ENCODE results near the gene RPRD1A. TPM values are rescaled to one million over a fixed set of nuclear protein-coding genes. Genes with fewer than 3 reads are reported as not detected.
"Not testable (repeated sequence)": the region's sequence is repeated elsewhere in the genome, so short reads cannot be mapped to it uniquely, and the experiment has no call there.

Gene RPRD1A
- total and polyA plus RNA-seq, 4 donors: 11.8 to 29.5 (median 16.6) TPM

DNA sequence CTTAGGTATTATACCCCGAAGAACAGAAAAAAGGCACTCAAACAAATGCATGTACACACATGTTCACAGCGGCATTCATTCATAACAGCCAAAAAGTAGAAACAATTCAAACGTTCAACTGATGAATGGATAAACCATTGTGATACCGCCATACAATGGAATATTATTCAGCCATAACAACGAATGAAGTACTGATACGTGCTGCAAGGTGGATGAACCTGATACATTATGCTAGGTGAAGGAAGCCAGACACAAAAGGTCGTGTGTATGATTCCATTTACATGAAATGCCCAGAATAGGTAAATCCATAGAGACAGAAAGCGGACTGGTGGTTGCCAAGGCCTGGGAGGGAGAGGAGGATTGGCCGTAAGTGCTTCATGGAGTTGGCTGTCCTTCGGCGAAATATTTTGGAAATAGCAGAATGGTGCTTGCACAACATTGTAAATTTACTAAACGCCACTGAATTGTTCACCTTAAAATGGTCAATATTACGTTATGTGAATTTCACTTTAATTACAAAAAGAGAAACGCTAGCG lies 95.6 kb downstream of the RPRD1A start:
- H3K27ac ChIP-seq (ENCODE audit: low read depth in 1 of 2, low read length in 2 of 2): peak overlapping the region; percentile 86 to 88
- TF ChIP-seq SP1 (IDR thresholded peaks at IDR 0.05) (no peak), HNF4G (IDR thresholded peaks at IDR 0.05) (no peak), JUND (IDR thresholded peaks at IDR 0.05) (peak in 1 of 2 donors; percentile 3)
- 33% methylated on average over 15 of the region's 15 CpGs for WGBS
- peak overlapping the region; percentile 57 to 79 for H3K9ac ChIP-seq (ENCODE audit: low read depth in 1 of 2, low read length in 2 of 2)
- H3K36me3 ChIP-seq (ENCODE audit: control insufficient read depth in 4 of 4, insufficient read depth in 3 of 4, low read depth in 1 of 4, low read length in 3 of 4): peaks cover 0 to 17% (median 9%) of the 10 kb centered on the region in 4 donors
- H3K9me3 ChIP-seq (ENCODE audit: control insufficient read depth in 4 of 4, low read length in 3 of 4): no peaks in the 10 kb centered on the region
- peaks cover 5 to 23% (median 11%) of the 10 kb centered on the region in 4 donors for H3K4me1 ChIP-seq (ENCODE audit: control insufficient read depth in 4 of 4, insufficient read depth in 4 of 4, low read length in 3 of 4)
- H3K4me3 ChIP-seq (ENCODE audit: low read depth in 1 of 3, low read length in 3 of 3): peak overlapping the region; percentile 73 to 82 (median 82)
- DNase-seq (ENCODE audit: low spot score): no peak
- no peaks in the 10 kb centered on the region for H3K27me3 ChIP-seq (ENCODE audit: control insufficient read depth in 4 of 4, insufficient read depth in 4 of 4, low read length in 3 of 4)

DNA sequence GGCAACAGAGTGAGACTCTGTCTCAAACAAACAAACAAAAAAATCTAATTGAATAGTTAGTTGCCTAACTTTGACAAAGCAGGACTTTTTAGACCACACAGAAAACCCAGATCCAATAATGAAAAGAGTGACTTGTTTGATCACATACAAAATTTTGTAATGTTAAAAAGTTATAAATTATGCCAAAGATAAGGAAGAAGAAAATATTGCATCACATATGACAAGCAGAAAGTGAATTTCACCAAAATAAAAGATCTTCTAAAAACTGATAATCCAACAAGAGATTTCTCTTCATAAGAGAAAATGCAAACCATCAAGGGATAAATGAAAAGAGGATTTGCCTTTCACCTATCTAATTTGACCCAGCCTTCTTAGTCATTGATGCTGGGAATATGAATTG lies 97.7 kb downstream of the RPRD1A start:
- no peak for TF ChIP-seq FOXA1 (IDR thresholded peaks at IDR 0.05)
- no peak for TF ChIP-seq TAF1 (conservative IDR thresholded peaks at IDR 0.05)
- TF ChIP-seq NR2F2 (IDR thresholded peaks at IDR 0.05): no peak
- peaks cover 0 to 5% (median 0%) of the 10 kb centered on the region in 4 donors for H3K36me3 ChIP-seq (ENCODE audit: control insufficient read depth in 4 of 4, insufficient read depth in 3 of 4, low read depth in 1 of 4, low read length in 3 of 4)
- DNase-seq (ENCODE audit: low spot score): no peak
- H3K27ac ChIP-seq (ENCODE audit: low read depth in 1 of 2, low read length in 2 of 2): no peak overlapping the region
- H3K4me3 ChIP-seq (ENCODE audit: low read depth in 1 of 3, low read length in 3 of 3): no peak overlapping the region
- H3K4me1 ChIP-seq (ENCODE audit: control insufficient read depth in 4 of 4, insufficient read depth in 4 of 4, low read length in 3 of 4): peaks cover 5 to 23% (median 11%) of the 10 kb centered on the region in 4 donors
- no peaks in the 10 kb centered on the region for H3K27me3 ChIP-seq (ENCODE audit: control insufficient read depth in 4 of 4, insufficient read depth in 4 of 4, low read length in 3 of 4)
- no peaks in the 10 kb centered on the region for H3K9me3 ChIP-seq (ENCODE audit: control insufficient read depth in 4 of 4, low read length in 3 of 4)
- no peak overlapping the region for H3K9ac ChIP-seq (ENCODE audit: low read depth in 1 of 2, low read length in 2 of 2)

DNA sequence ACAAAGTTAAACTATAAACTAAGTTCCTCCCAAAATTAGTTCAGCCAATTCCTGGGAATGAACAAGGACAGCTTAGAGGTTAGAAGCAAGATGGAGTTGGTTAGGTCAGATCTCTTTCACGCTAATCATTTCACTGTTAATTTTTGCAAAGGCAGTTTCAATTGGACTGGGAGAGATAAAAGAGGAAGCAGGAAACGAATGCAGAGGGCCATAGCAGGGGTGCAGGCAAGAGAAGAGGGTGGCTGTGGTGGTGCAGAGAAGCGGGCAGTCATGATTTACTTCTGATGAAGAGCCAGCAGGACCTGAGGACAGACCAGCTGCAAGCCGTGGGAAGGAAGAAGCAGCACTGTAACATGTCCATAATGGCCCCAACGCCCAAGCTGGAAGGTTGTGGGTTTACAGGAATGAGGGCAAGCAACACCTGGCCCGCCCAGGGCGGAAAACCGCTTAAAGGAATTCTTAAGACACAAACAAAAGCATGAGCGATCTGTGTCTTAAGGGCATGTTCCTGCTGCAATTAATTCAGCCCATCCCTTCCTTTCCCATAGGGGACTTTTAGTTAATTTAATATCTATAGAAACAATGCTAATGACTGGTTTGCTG lies 99.0 kb downstream of the RPRD1A start:
- Histone ChIP-seq H3K9ac (ENCODE audit: low read depth in 1 of 2, low read length in 2 of 2) (no peak overlapping the region), H3K27me3 (ENCODE audit: control insufficient read depth in 4 of 4, insufficient read depth in 4 of 4, low read length in 3 of 4) (no peaks in the 10 kb centered on the region), H3K27ac (ENCODE audit: low read depth in 1 of 2, low read length in 2 of 2) (no peak overlapping the region), H3K9me3 (ENCODE audit: control insufficient read depth in 4 of 4, low read length in 3 of 4) (no peaks in the 10 kb centered on the region), H3K36me3 (ENCODE audit: control insufficient read depth in 4 of 4, insufficient read depth in 3 of 4, low read depth in 1 of 4, low read length in 3 of 4) (no peaks in the 10 kb centered on the region), H3K4me1 (ENCODE audit: control insufficient read depth in 4 of 4, insufficient read depth in 4 of 4, low read length in 3 of 4) (peaks cover under 1 to 14% (median 3%) of the 10 kb centered on the region in 4 donors), H3K4me3 (ENCODE audit: low read depth in 1 of 3, low read length in 3 of 3) (no peak overlapping the region)
- no peak for DNase-seq (ENCODE audit: low spot score)
- TF ChIP-seq, protein P1, sequence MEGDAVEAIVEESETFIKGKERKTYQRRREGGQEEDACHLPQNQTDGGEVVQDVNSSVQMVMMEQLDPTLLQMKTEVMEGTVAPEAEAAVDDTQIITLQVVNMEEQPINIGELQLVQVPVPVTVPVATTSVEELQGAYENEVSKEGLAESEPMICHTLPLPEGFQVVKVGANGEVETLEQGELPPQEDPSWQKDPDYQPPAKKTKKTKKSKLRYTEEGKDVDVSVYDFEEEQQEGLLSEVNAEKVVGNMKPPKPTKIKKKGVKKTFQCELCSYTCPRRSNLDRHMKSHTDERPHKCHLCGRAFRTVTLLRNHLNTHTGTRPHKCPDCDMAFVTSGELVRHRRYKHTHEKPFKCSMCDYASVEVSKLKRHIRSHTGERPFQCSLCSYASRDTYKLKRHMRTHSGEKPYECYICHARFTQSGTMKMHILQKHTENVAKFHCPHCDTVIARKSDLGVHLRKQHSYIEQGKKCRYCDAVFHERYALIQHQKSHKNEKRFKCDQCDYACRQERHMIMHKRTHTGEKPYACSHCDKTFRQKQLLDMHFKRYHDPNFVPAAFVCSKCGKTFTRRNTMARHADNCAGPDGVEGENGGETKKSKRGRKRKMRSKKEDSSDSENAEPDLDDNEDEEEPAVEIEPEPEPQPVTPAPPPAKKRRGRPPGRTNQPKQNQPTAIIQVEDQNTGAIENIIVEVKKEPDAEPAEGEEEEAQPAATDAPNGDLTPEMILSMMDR (IDR thresholded peaks at IDR 0.05; ENCODE audit: low read depth, low read length, missing input control): no peak
- TF ChIP-seq GABPA (IDR thresholded peaks at IDR 0.05 in 1 of 2, conservative IDR thresholded peaks at IDR 0.05 in 1 of 2): no peak
- TF ChIP-seq EGR1 (IDR thresholded peaks at IDR 0.05; ENCODE audit: low read depth in 2 of 2): no peak
- no peak for TF ChIP-seq FOXA1 (IDR thresholded peaks at IDR 0.05)
- TF ChIP-seq, protein P2, sequence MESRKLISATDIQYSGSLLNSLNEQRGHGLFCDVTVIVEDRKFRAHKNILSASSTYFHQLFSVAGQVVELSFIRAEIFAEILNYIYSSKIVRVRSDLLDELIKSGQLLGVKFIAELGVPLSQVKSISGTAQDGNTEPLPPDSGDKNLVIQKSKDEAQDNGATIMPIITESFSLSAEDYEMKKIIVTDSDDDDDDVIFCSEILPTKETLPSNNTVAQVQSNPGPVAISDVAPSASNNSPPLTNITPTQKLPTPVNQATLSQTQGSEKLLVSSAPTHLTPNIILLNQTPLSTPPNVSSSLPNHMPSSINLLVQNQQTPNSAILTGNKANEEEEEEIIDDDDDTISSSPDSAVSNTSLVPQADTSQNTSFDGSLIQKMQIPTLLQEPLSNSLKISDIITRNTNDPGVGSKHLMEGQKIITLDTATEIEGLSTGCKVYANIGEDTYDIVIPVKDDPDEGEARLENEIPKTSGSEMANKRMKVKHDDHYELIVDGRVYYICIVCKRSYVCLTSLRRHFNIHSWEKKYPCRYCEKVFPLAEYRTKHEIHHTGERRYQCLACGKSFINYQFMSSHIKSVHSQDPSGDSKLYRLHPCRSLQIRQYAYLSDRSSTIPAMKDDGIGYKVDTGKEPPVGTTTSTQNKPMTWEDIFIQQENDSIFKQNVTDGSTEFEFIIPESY (IDR thresholded peaks at IDR 0.05): no peak
- no peak for TF ChIP-seq TAF1 (conservative IDR thresholded peaks at IDR 0.05)
- TF ChIP-seq HNF4G (IDR thresholded peaks at IDR 0.05): no peak
- no peak for TF ChIP-seq NR2F2 (IDR thresholded peaks at IDR 0.05)
- TF ChIP-seq, protein P3, sequence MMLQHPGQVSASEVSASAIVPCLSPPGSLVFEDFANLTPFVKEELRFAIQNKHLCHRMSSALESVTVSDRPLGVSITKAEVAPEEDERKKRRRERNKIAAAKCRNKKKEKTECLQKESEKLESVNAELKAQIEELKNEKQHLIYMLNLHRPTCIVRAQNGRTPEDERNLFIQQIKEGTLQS (IDR thresholded peaks at IDR 0.05): no peak
- no peak for TF ChIP-seq RXRA (IDR thresholded peaks at IDR 0.05)
- no peak for TF ChIP-seq RAD21 (IDR thresholded peaks at IDR 0.05)
- TF ChIP-seq, protein P4, sequence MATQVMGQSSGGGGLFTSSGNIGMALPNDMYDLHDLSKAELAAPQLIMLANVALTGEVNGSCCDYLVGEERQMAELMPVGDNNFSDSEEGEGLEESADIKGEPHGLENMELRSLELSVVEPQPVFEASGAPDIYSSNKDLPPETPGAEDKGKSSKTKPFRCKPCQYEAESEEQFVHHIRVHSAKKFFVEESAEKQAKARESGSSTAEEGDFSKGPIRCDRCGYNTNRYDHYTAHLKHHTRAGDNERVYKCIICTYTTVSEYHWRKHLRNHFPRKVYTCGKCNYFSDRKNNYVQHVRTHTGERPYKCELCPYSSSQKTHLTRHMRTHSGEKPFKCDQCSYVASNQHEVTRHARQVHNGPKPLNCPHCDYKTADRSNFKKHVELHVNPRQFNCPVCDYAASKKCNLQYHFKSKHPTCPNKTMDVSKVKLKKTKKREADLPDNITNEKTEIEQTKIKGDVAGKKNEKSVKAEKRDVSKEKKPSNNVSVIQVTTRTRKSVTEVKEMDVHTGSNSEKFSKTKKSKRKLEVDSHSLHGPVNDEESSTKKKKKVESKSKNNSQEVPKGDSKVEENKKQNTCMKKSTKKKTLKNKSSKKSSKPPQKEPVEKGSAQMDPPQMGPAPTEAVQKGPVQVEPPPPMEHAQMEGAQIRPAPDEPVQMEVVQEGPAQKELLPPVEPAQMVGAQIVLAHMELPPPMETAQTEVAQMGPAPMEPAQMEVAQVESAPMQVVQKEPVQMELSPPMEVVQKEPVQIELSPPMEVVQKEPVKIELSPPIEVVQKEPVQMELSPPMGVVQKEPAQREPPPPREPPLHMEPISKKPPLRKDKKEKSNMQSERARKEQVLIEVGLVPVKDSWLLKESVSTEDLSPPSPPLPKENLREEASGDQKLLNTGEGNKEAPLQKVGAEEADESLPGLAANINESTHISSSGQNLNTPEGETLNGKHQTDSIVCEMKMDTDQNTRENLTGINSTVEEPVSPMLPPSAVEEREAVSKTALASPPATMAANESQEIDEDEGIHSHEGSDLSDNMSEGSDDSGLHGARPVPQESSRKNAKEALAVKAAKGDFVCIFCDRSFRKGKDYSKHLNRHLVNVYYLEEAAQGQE (IDR thresholded peaks at IDR 0.05): no peak
- 84% methylated on average over 9 of the region's 9 CpGs for WGBS

DNA sequence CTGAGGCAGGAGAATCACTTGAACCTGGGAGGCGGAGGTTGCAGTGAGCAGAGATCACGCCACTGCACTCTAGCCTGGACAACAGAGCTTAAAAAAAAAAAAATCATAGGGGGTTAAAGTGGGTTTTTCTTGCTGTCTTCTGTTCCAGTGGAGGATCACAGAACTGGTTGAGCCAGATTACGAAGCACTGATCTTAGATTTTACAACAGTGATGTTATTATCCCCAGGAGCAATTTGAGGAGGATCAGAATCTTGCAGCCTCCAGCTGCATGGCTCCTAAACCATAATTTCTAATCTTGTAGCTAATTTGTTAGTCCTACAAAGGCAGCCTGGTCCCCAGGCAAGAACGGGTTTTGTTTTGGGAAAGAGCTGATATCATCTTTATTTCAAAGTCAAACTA lies 99.5 kb downstream of the RPRD1A start:
- not testable (repeated sequence) for H3K4me1 ChIP-seq (ENCODE audit: control insufficient read depth in 4 of 4, insufficient read depth in 4 of 4, low read length in 3 of 4); H3K27ac ChIP-seq (ENCODE audit: low read depth in 1 of 2, low read length in 2 of 2); H3K9ac ChIP-seq (ENCODE audit: low read depth in 1 of 2, low read length in 2 of 2); H3K36me3 ChIP-seq (ENCODE audit: control insufficient read depth in 4 of 4, insufficient read depth in 3 of 4, low read depth in 1 of 4, low read length in 3 of 4); DNase-seq (ENCODE audit: low spot score); H3K4me3 ChIP-seq (ENCODE audit: low read depth in 1 of 3, low read length in 3 of 3); H3K27me3 ChIP-seq (ENCODE audit: control insufficient read depth in 4 of 4, insufficient read depth in 4 of 4, low read length in 3 of 4); H3K9me3 ChIP-seq (ENCODE audit: control insufficient read depth in 4 of 4, low read length in 3 of 4)
- 90% methylated on average over 4 of the region's 4 CpGs for WGBS

Data from liver (tissue), 9 donors.